ENCODE data around the gene ADGRL3. TPM values are rescaled to one million over a fixed set of nuclear protein-coding genes. Genes with fewer than 3 reads are reported as not detected.

The ADGRL3 gene
- polyA plus RNA-seq, 1 experiment, result 0.35 TPM

- no peak for TF ChIP-seq CTCF (IDR thresholded peaks at IDR 0.05; ENCODE audit: low read depth, low read length)
- no peaks in the 10 kb centered on the region for H3K27me3 ChIP-seq (ENCODE audit: control insufficient read depth, insufficient read depth, low read length)
- H3K27ac ChIP-seq (ENCODE audit: low read depth, low read length), result no peak overlapping the region
- ChIA-PET CTCF (no interaction called here), POLR2A (no interaction called here)
- DNase-seq (ENCODE audit: low read depth, low spot score), result no peak
- H3K4me3 ChIP-seq (ENCODE audit: low read depth, low read length), result no peak overlapping the region
- H3K9me3 ChIP-seq (ENCODE audit: control insufficient read depth, insufficient read depth, low read length), result no peaks in the 10 kb centered on the region
Measured at GRCh38 chr4:61896634-61897033, 696.5 kb downstream of the ADGRL3 start.

GRCh38 chr4:61909031-61909430 lies 708.9 kb downstream of the ADGRL3 start:
- Histone ChIP-seq H3K4me3 (ENCODE audit: low read depth, low read length) (no peak overlapping the region), H3K9me3 (ENCODE audit: control insufficient read depth, insufficient read depth, low read length) (no peaks in the 10 kb centered on the region), H3K27me3 (ENCODE audit: control insufficient read depth, insufficient read depth, low read length) (no peaks in the 10 kb centered on the region), H3K27ac (ENCODE audit: low read depth, low read length) (no peak overlapping the region)
- ChIA-PET POLR2A (no interaction called here), CTCF (no interaction called here)
- DNase-seq (ENCODE audit: low read depth, low spot score), result no peak
- no peak for TF ChIP-seq CTCF (IDR thresholded peaks at IDR 0.05; ENCODE audit: low read depth, low read length)

- Histone ChIP-seq H3K27ac (ENCODE audit: low read depth, low read length) (no peak overlapping the region), H3K4me3 (ENCODE audit: low read depth, low read length) (no peak overlapping the region), H3K27me3 (ENCODE audit: control insufficient read depth, insufficient read depth, low read length) (no peaks in the 10 kb centered on the region), H3K9me3 (ENCODE audit: control insufficient read depth, insufficient read depth, low read length) (no peaks in the 10 kb centered on the region)
- no peak for TF ChIP-seq CTCF (IDR thresholded peaks at IDR 0.05; ENCODE audit: low read depth, low read length)
- DNase-seq (ENCODE audit: low read depth, low spot score), result no peak
- ChIA-PET CTCF (interaction anchor here (0.5 kb wide), 1 partner anchor 65 kb away, joined by 6 read pairs; no protein-coding TSS in a partner anchor), POLR2A (no interaction called here)
Measured at GRCh38 chr4:61911313-61911756, 711.2 kb downstream of the ADGRL3 start.

GRCh38 chr4:61913619-61914018 lies 713.5 kb downstream of the ADGRL3 start:
- Histone ChIP-seq H3K27me3 (ENCODE audit: control insufficient read depth, insufficient read depth, low read length) (no peaks in the 10 kb centered on the region), H3K4me3 (ENCODE audit: low read depth, low read length) (no peak overlapping the region), H3K9me3 (ENCODE audit: control insufficient read depth, insufficient read depth, low read length) (no peaks in the 10 kb centered on the region), H3K27ac (ENCODE audit: low read depth, low read length) (no peak overlapping the region)
- ChIA-PET POLR2A (no interaction called here), CTCF (no interaction called here)
- TF ChIP-seq CTCF (IDR thresholded peaks at IDR 0.05; ENCODE audit: low read depth, low read length), result no peak
- no peak for DNase-seq (ENCODE audit: low read depth, low spot score)

- CTCF ChIA-PET, result no interaction called here
- H3K9me3 ChIP-seq (ENCODE audit: control insufficient read depth, insufficient read depth, low read length), result no peaks in the 10 kb centered on the region
- POLR2A ChIA-PET, result no interaction called here
- no peak for TF ChIP-seq CTCF (IDR thresholded peaks at IDR 0.05; ENCODE audit: low read depth, low read length)
- no peaks in the 10 kb centered on the region for H3K27me3 ChIP-seq (ENCODE audit: control insufficient read depth, insufficient read depth, low read length)
- no peak overlapping the region for H3K4me3 ChIP-seq (ENCODE audit: low read depth, low read length)
- no peak overlapping the region for H3K27ac ChIP-seq (ENCODE audit: low read depth, low read length)
- DNase-seq (ENCODE audit: low read depth, low spot score), result no peak
Measured at GRCh38 chr4:61915501-61915900, 715.4 kb downstream of the ADGRL3 start.
